Gastroesophageal sphincter (tissue), 3 donors: ENCODE data around the gene OR8G1.
A peak's percentile ranks its signal among the peaks of the same experiment; 100 is the strongest.

Experiments
- CTCF ChIP-seq, 4 experiments: fragments of 200-600 bp in 2 of 4; fragments of 450-650 bp in 2 of 4; sonication (generic) in 1 of 4; IDR thresholded peaks; one replicate each; pipeline ENCODE4 v1.5.1; 2017 to 2019; ENCODE audit warnings: antibody characterized with exemption in 4 of 4, mild to moderate bottlenecking in 2 of 4, moderate library complexity in 2 of 4
- EP300 ChIP-seq: sonication (generic); formaldehyde crosslinking; IDR thresholded peaks from one replicate; pipeline ENCODE4 v1.6.1; 2017; ENCODE audit warnings: antibody characterized with exemption, mild to moderate bottlenecking
- POLR2A ChIP-seq, 2 donors: fragments of 450-650 bp; IDR thresholded peaks; one replicate each; pipeline ENCODE4 v1.6.1; 2017; ENCODE audit warnings: antibody characterized with exemption in 2 of 2, mild to moderate bottlenecking in 2 of 2, moderate library complexity in 1 of 2
- POLR2AphosphoS5 ChIP-seq: sonication (generic); formaldehyde crosslinking; IDR thresholded peaks from one replicate; pipeline ENCODE4 v1.6.1; 2017; ENCODE audit warnings: antibody characterized with exemption

GRCh38 chr11:124195189-124195734, 45.6 kb upstream of the OR8G1 start:
- TF ChIP-seq POLR2A (IDR thresholded peaks at IDR 0.05) (no peak), CTCF (IDR thresholded peaks at IDR 0.05) (peak in 3 of 4 experiments; percentile 19 to 55 (median 28)), POLR2AphosphoS5 (no peak), EP300 (no peak)
